H9 (cell line): ENCODE data around the gene SLC25A26. TPM values are rescaled to one million over a fixed set of nuclear protein-coding genes. Genes with fewer than 3 reads are reported as not detected.

Experiments used
- DNase-seq: peaks from one replicate; pipeline ENCODE4 v3.0.0-alpha.2; 2017
- H2AFZ ChIP-seq: one replicate; pipeline ENCODE4 v1.6.1; 2013; ENCODE audit warnings: mild to moderate bottlenecking, low read length, control low read depth, moderate library complexity
- H2AK5ac ChIP-seq: 2 replicates; pipeline ENCODE4 v1.6.1; 2013; ENCODE audit warnings: low read length, control low read depth, mixed read lengths; ENCODE audit not compliant: insufficient read length
- H2BK120ac ChIP-seq: one replicate; pipeline ENCODE4 v1.6.1; 2013; ENCODE audit warnings: low read depth, mild to moderate bottlenecking, low read length, control low read depth, inconsistent platforms; ENCODE audit not compliant: poor library complexity, severe bottlenecking
- H2BK12ac ChIP-seq: 2 replicates; pipeline ENCODE4 v1.6.1; 2013; ENCODE audit warnings: low read length, control low read depth, mixed read lengths, low read depth; ENCODE audit not compliant: insufficient read length
- H2BK15ac ChIP-seq: 2 replicates; pipeline ENCODE4 v1.6.1; 2013; ENCODE audit warnings: low read depth, low read length, control low read depth
- H2BK20ac ChIP-seq: one replicate; pipeline ENCODE4 v1.6.1; 2013; ENCODE audit warnings: low read depth, mild to moderate bottlenecking, low read length, control low read depth, inconsistent platforms; ENCODE audit not compliant: poor library complexity, severe bottlenecking
- H2BK5ac ChIP-seq: 2 replicates; pipeline ENCODE4 v1.6.1; 2013; ENCODE audit warnings: low read length, control low read depth, mixed read lengths; ENCODE audit not compliant: insufficient read length
- H3K14ac ChIP-seq: 2 replicates; pipeline ENCODE4 v1.6.1; 2013; ENCODE audit warnings: low read length, control low read depth; ENCODE audit not compliant: insufficient read depth
- H3K18ac ChIP-seq: 2 replicates; pipeline ENCODE4 v1.6.1; 2013; ENCODE audit warnings: low read depth, mild to moderate bottlenecking, mixed read lengths, low read length, control low read depth; ENCODE audit not compliant: insufficient read length
- H3K23ac ChIP-seq: 2 replicates; pipeline ENCODE4 v1.6.1; 2013; ENCODE audit warnings: low read length, control low read depth, mixed read lengths, low read depth; ENCODE audit not compliant: insufficient read length
- H3K23me2 ChIP-seq: 2 replicates; pipeline ENCODE4 v1.6.1; 2013; ENCODE audit warnings: low read depth, mild to moderate bottlenecking, mixed read lengths, low read length, control low read depth; ENCODE audit not compliant: insufficient read length, poor library complexity, severe bottlenecking
- H3K27ac ChIP-seq: 2 replicates; pipeline ENCODE4 v1.5.1; 2013; ENCODE audit warnings: low read length, control low read depth, mixed read lengths, low read depth; ENCODE audit not compliant: insufficient read length
- H3K27me3 ChIP-seq: 2 replicates; pipeline ENCODE4 v1.6.1; 2013; ENCODE audit warnings: low read length, control low read depth, inconsistent platforms; ENCODE audit not compliant: insufficient read depth
- H3K4ac ChIP-seq: 2 replicates; pipeline ENCODE4 v1.6.1; 2013; ENCODE audit warnings: low read depth, mild to moderate bottlenecking, control low read depth, inconsistent platforms, low read length, moderate library complexity
- H3K4me1 ChIP-seq: 2 replicates; pipeline ENCODE4 v1.6.1; 2013; ENCODE audit warnings: low read length, control low read depth, inconsistent platforms; ENCODE audit not compliant: insufficient read depth
- H3K4me2 ChIP-seq: 2 replicates; pipeline ENCODE4 v1.6.1; 2013; ENCODE audit warnings: low read length, control low read depth, mixed read lengths; ENCODE audit not compliant: insufficient read length, insufficient read depth
- H3K56ac ChIP-seq: 2 replicates; pipeline ENCODE4 v1.6.1; 2013; ENCODE audit warnings: low read depth, mild to moderate bottlenecking, mixed read lengths, low read length, control low read depth; ENCODE audit not compliant: insufficient read length
- H3K79me1 ChIP-seq: 2 replicates; pipeline ENCODE4 v1.6.1; 2013; ENCODE audit warnings: low read depth, mild to moderate bottlenecking, moderate library complexity, low read length, control low read depth, inconsistent platforms; ENCODE audit not compliant: insufficient read depth, poor library complexity, severe bottlenecking
- H3K79me2 ChIP-seq: 2 replicates; pipeline ENCODE4 v1.6.1; 2013; ENCODE audit warnings: low read length, control low read depth, inconsistent platforms; ENCODE audit not compliant: insufficient read depth
- H3K9ac ChIP-seq: 2 replicates; pipeline ENCODE4 v1.6.1; 2013; ENCODE audit warnings: low read length, control low read depth, mixed read lengths; ENCODE audit not compliant: insufficient read length; ENCODE audit errors: extremely low read depth
- H3K9me3 ChIP-seq: one replicate; pipeline ENCODE4 v1.6.1; 2013; ENCODE audit warnings: low read depth, low read length, inconsistent platforms; ENCODE audit not compliant: control insufficient read depth
- H3T11ph ChIP-seq: one replicate; pipeline ENCODE4 v1.6.1; 2013; ENCODE audit warnings: mild to moderate bottlenecking, low read length, control low read depth, inconsistent platforms
- H4K20me1 ChIP-seq: one replicate; pipeline ENCODE4 v1.6.1; 2013; ENCODE audit not compliant: control insufficient read depth, insufficient read length, insufficient read depth
- H4K5ac ChIP-seq: 2 replicates; pipeline ENCODE4 v1.6.1; 2013; ENCODE audit warnings: low read depth, mild to moderate bottlenecking, mixed read lengths, low read length, control low read depth; ENCODE audit not compliant: insufficient read length
- H4K8ac ChIP-seq: replicated peaks from 2 replicates; pipeline ENCODE4 v1.6.1; 2013; ENCODE audit warnings: low read length, control low read depth, mixed read lengths, low read depth; ENCODE audit not compliant: insufficient read length
- H4K91ac ChIP-seq: 2 replicates; pipeline ENCODE4 v1.6.1; 2013; ENCODE audit warnings: low read depth, mild to moderate bottlenecking, moderate library complexity, mixed read lengths, low read length, control low read depth; ENCODE audit not compliant: insufficient read length
- H3K27ac Mint-ChIP-seq, 3 experiments: 2 replicates in 2 of 3; 3 replicates in 1 of 3; pipeline ENCODE4 v1.8.0; 2020 to 2021; ENCODE audit warnings: mixed read lengths in 3 of 3, mild to moderate bottlenecking in 1 of 3, moderate library complexity in 1 of 3
- H3K27me3 Mint-ChIP-seq: 2 replicates; pipeline ENCODE4 v1.8.0; 2021; ENCODE audit warnings: low read depth, mild to moderate bottlenecking, moderate library complexity, mixed read lengths
- H3K36me3 Mint-ChIP-seq, 3 experiments: 2 replicates in 2 of 3; 3 replicates in 1 of 3; pipeline ENCODE4 v1.8.0; 2020 to 2021; ENCODE audit warnings: low read depth in 3 of 3, mixed read lengths in 3 of 3; ENCODE audit not compliant: insufficient read depth in 1 of 3
- H3K4me1 Mint-ChIP-seq, 2 experiments: 2 replicates each; pipeline ENCODE4 v1.8.0; 2020; ENCODE audit warnings: mixed read lengths in 2 of 2
- H3K4me3 Mint-ChIP-seq, 2 experiments: 2 replicates in 1 of 2; 3 replicates in 1 of 2; pipeline ENCODE4 v1.8.0; 2020 to 2021; ENCODE audit warnings: mild to moderate bottlenecking in 2 of 2, mixed read lengths in 2 of 2, moderate library complexity in 1 of 2
- H3K9me3 Mint-ChIP-seq, 2 experiments: 2 replicates in 1 of 2; 3 replicates in 1 of 2; pipeline ENCODE4 v1.8.0; 2020; ENCODE audit warnings: mild to moderate bottlenecking in 2 of 2, mixed read lengths in 2 of 2, moderate library complexity in 1 of 2
- WGBS: extraction: QIAGEN DNeasy Blood & Tissue Kit; methylation state at CpG from one replicate; pipeline ENCODE4 v1.1.7; 2013; ENCODE audit warnings: missing lambda C conversion rate, low lambda C conversion rate, mixed read lengths; ENCODE audit not compliant: insufficient read length; ENCODE audit errors: extremely low coverage; 5-methylcytosine and 5-hydroxymethylcytosine counted together
- total RNA-seq: library from RNA; stranded (reverse); gene quantifications from 2 replicates; pipeline ENCODE4 v1.2.1, GENCODE V29; 2021
- TF ChIP-seq, protein P1 (sequence below): fragments of 200-600 bp; sonication (generic); conservative IDR thresholded peaks from 3 replicates; pipeline ENCODE4 v1.8.0; 2021; ENCODE audit warnings: antibody characterized with exemption, mild to moderate bottlenecking

SLC25A26 gene
- total RNA-seq, 1 experiment from 2014 or later: 30.2 TPM

GRCh38 chr3:66248641-66249040 is 27.8 kb downstream of the SLC25A26 start:
- Histone ChIP-seq H3K9ac (no peak overlapping the region), H4K8ac (no peak overlapping the region), H3K23me2 (no peaks in the 10 kb centered on the region), H2BK120ac (no peak overlapping the region), H3K4me2 (no peak overlapping the region), H3K23ac (no peak overlapping the region), H3K18ac (no peak overlapping the region), H2BK12ac (no peak overlapping the region), H3K4ac (no peak overlapping the region), H4K91ac (no peak overlapping the region), H2AK5ac (no peak overlapping the region), H3K27me3 (no peaks in the 10 kb centered on the region), H3T11ph (no peak overlapping the region), H3K4me1 (no peaks in the 10 kb centered on the region), H4K20me1 (no peaks in the 10 kb centered on the region), H2BK15ac (no peak overlapping the region), H3K27ac (no peak overlapping the region), H2BK5ac (no peak overlapping the region), H3K9me3 (no peaks in the 10 kb centered on the region), H3K79me2 (no peaks in the 10 kb centered on the region), H3K56ac (no peak overlapping the region), H2AFZ (no peak overlapping the region), H3K14ac (no peak overlapping the region), H3K79me1 (no peaks in the 10 kb centered on the region), H2BK20ac (no peak overlapping the region), H4K5ac (no peak overlapping the region)
- Mint-ChIP-seq H3K27me3 (no peaks in the 10 kb centered on the region), H3K27ac (no peak overlapping the region), H3K4me1 (no peaks in the 10 kb centered on the region), H3K9me3 (no peaks in the 10 kb centered on the region), H3K36me3 (peaks cover 2 to 26% (median 19%) of the 10 kb centered on the region in 3 experiments; a peak in 6 of 7 replicates), H3K4me3 (no peak overlapping the region)
- DNase-seq: no peak
- TF ChIP-seq, protein P1, sequence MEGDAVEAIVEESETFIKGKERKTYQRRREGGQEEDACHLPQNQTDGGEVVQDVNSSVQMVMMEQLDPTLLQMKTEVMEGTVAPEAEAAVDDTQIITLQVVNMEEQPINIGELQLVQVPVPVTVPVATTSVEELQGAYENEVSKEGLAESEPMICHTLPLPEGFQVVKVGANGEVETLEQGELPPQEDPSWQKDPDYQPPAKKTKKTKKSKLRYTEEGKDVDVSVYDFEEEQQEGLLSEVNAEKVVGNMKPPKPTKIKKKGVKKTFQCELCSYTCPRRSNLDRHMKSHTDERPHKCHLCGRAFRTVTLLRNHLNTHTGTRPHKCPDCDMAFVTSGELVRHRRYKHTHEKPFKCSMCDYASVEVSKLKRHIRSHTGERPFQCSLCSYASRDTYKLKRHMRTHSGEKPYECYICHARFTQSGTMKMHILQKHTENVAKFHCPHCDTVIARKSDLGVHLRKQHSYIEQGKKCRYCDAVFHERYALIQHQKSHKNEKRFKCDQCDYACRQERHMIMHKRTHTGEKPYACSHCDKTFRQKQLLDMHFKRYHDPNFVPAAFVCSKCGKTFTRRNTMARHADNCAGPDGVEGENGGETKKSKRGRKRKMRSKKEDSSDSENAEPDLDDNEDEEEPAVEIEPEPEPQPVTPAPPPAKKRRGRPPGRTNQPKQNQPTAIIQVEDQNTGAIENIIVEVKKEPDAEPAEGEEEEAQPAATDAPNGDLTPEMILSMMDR: no peak
- no CpG with 5 or more reads among the region's 2 CpGs for WGBS
